Fibroblast of upper back skin (primary cell): Measurements from ENCODE around the gene FOXD4L3.
"Not testable (repeated sequence)": the region's sequence is repeated elsewhere in the genome, so short reads cannot be mapped to it uniquely, and the experiment has no call there.

Source experiments
- DNase-seq: peaks from one replicate; pipeline ENCODE4 v3.0.0-alpha.2; 2013

Gene FOXD4L3

DNA sequence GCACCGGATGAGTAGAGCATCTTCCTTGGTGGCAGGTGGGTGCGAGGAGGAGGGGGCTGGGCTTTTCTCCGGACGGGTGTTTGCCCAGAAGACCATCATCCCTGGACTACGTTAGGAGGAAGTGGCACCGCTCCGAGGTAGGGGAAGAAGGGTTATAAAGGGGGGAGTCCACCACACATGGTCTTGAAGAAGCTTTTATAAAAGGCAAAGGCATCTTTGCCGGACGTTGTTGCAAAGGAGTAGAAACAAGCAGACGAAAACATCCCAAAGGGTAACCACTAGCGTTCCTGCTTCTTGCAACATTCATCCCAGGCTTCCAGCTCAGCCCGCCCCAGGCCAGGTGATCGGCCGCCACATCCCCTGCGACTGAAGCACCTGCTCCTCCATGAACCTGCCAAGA, at the start of gene FOXD4L3:
Gene FOXD4L3, plus strand, starts transcription at position 301 of the 400 bp plus-strand sequence. Its CDS starts 85 bp downstream, at position 386.
- not testable (repeated sequence) for DNase-seq

GRCh38 chr9:68281041-68281440, 21.6 kb upstream of the FOXD4L3 start:
- not testable (repeated sequence) for DNase-seq

GRCh38 chr9:68303771-68304170, 1.1 kb downstream of the FOXD4L3 start:
- not testable (repeated sequence) for DNase-seq

DNA sequence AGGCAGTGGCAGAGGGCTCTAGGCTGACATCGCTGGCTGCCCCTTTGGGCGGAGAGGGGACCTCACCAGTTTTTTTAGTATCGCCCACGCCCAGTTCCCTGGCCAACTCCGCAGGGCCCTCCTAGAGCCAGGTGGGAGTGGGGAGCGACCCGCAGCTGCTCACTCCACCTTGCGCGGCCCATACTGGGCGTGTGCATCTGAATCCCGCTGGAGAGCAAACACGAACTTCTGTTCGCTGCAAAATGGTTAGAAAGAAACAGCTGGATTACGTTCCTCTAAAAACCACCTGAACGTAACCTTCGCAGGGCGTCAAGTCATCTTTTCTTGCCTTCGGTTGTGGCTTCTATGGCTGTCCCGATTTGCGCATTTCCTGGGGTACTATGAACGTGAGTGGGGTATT, 1.5 kb downstream of the FOXD4L3 start:
- not testable (repeated sequence) for DNase-seq

GRCh38 chr9:68304777-68305176, 2.1 kb downstream of the FOXD4L3 start:
- DNase-seq = not testable (repeated sequence)

- DNase-seq = not testable (repeated sequence)
Measured at GRCh38 chr9:68305680-68306285, 3.1 kb downstream of the FOXD4L3 start.

DNA sequence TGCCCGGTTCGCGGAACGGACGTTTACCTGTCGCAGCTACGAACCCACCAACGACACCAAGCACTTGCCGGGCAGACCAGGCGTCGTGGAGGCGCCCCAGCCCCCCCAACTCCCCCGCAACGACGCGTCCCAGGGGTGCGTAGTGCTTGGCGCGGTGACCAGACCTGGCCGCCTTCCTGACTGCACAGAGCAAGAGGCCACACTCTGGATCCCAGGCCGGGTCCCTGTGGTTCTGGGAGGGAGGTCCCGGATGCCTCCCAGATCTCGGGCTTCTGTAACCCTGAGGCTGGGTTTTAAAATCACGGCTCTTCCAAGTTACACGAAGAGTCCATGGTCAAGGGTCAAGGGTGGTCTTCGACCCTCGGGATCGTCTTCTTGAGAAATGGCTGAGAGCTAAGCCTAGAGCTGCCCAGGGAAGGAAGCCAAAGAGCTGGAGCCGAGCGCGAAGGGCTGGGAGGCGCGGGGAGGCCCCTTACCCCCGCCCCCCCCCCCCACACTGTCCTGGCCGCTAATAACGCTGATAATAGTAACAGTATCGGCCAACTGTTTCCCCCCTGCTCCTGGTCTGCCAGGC, 3.8 kb downstream of the FOXD4L3 start:
- DNase-seq = not testable (repeated sequence)

GRCh38 chr9:68307127-68307526, 4.5 kb downstream of the FOXD4L3 start:
- not testable (repeated sequence) for DNase-seq

DNA sequence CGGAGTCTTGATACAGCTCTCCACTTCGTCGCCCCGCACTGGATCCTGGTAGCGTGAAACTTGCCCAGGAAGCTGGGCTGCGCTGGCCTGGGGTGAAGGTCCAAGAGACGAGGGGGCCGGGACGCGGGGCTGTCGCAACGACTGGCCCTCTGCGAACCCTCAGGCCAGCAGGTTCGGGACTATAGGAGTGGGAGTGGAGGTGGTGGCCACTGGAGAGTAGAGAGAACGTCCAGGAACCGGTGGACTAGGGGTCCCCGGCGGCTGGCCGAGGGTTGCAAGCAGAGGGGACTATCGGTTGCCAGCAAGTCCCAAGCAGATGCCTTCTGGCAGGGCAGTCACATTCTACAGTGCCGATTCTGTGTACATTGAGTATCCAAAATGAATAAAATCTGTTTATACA, 5.0 kb downstream of the FOXD4L3 start:
- DNase-seq = not testable (repeated sequence)

DNA sequence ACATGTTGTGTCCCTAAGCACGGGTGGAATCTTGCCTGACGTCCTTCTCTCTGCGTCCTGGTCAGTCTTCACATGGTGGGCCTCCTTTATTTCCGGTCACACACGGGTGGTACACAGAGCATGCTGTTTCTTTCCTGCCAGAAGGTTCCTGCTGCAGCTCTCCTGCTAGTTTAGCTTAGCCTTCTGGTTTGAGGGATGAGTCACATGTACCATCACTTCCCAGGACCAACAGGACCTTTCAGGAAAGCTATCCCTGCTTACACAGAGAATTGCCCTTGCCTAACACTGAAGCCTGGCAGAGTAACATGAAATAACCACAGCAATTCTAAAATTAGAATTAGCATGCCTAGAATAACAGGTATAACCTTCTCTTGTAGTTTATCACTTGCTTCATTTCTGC, 8.5 kb downstream of the FOXD4L3 start:
- not testable (repeated sequence) for DNase-seq

- DNase-seq = not testable (repeated sequence)
Measured at GRCh38 chr9:68318209-68318608, 15.5 kb downstream of the FOXD4L3 start.

- DNase-seq = not testable (repeated sequence)
Measured at GRCh38 chr9:68323749-68324148, 21.1 kb downstream of the FOXD4L3 start.

DNA sequence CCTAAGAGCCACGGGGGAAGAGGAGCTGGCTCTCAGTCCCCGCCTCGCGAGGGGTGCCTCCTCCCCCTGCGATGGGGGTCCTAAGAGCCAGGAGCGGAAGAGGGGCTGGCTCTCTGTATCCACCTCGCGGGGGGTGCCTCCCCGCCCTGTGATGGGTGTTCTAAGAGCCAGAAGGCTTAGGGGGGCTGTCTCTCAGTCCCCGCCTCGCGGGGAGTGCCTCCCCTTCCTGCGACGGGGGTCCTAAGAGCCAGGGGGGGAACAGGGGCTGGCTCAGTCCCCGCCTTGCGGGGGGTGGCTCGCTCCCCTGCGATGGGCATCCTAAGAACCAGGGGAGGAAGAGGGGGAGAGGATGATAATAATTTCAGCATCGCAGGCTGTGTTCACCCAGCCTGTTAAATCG, 21.9 kb downstream of the FOXD4L3 start:
- not testable (repeated sequence) for DNase-seq

GRCh38 chr9:68329106-68329505, 26.4 kb downstream of the FOXD4L3 start:
- DNase-seq = not testable (repeated sequence)

DNA sequence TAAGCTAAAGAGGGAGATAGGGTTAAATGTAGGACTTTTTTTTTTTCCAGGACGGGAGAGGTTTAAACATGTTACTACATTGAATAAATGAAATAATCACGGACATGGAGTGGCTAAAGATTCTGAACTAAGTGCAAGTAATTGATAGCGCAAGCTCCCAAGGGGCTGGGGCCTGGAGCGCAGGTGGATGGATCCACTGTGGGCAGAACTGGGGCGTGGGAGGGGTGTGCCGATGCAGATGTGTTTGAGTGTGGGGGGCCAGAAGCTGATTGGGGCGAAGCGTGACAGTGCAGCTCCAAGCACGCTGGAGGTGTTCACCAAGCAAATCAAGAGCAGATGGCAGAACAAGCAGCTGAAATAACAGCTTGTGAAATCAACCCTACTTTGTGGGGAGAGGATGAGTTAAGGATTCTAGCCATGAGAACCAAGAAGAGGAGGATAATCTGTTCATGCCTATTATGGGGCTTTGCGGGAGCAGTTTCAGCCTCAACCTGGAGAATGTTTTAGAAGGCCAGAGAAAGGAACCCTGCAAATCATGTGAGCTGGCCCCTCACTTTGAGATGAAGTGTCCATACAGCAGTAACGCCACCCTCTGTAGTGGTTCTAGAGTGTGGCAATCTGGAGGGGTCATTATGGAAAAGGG, 28.0 kb downstream of the FOXD4L3 start:
- DNase-seq = not testable (repeated sequence)

DNA sequence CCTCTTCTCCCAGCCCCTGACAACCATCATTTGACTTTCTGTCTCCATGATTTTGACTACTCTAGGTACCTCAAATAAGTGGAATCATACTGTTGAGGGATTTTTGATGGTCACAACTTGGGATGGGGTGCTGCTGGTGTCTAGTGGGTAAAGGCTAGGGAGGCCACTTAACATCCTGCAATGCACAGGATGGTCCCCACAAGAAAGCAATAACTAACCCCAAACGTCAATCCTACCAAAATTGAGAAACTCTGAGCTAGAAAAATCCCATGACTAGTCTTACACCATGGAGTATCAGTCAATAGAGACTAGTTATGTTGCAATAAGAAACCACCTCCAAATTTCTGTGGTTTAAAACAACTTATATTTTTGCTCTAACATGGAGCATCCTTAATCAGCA, 29.5 kb downstream of the FOXD4L3 start:
- DNase-seq = not testable (repeated sequence)

GRCh38 chr9:68335935-68336334, 33.3 kb downstream of the FOXD4L3 start:
- not testable (repeated sequence) for DNase-seq

GRCh38 chr9:68336639-68337339, 34.1 kb downstream of the FOXD4L3 start:
- not testable (repeated sequence) for DNase-seq

DNA sequence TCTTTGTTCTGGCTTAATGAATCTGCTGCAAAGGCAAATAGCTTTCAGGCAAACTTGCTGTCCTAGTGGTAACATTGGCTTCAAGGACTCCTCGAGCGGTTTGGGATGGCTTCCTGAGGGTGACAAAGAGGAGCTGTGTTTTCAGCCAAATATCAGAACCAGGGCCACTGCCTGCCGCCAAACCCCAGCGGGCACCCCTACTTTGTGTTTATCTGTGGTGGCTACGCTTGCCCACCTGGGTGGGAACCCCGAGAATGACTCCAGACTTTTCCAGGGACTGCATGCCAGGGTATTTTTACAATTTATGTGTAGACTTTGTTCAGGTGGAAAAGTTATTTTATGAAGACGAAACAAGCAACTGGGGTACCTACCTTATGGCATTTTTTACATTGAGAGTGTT, 35.3 kb downstream of the FOXD4L3 start:
- not testable (repeated sequence) for DNase-seq

DNA sequence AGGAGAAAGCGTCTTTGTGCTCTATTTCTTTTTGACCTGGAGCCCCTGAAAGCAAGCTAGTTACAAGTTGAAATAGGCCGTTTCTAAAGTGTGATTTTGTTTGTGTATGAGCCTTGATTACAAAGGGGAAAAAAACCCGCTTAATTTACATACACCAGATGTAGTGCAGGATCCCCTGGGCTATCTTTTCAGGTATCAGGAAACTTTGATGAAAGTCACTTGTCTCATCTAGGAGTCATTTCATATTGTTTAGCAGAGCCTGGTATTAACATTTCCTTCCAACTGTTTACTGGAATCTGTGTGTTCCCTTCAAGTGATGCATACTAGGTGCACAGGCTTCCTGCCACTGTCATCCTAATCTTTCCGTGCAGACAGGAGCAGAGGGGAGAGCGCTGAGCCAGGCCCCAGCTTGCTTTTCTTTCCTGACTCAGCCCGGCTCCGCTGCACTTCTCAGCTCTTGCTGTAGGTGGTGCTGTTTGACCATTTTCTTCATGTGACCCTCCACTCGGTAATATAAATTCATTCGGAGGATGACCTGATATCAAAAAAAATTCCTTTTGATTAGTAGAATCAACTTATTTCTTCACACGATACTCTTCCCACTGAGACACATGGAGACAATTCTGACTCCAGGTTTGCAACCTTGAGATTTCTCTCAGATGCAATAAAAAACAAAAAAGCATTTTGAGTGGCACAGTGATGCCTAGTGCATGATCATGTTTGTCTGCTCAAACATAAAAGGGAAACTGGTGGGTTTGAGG, 39.8 kb downstream of the FOXD4L3 start:
- DNase-seq = not testable (repeated sequence)

DNA sequence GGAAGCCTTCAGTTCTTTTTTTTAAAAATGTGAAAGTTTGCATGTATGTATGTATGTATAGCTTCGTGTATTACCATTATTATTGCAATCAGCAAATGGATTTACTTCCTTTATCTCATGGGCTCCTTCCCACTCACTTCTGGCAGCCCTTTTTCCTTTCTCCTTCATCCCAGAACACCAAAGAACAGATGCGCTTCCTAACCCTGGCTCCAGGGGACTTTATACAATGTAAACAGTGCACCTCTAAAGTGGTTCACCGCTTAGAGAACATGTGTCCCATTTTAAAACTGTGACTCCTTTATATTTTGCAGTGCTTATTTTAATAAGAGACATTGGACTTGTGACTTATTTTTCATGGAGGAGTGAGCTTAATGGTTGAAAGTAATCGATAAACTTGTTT, 40.6 kb downstream of the FOXD4L3 start:
- not testable (repeated sequence) for DNase-seq

GRCh38 chr9:68343992-68344391, 41.3 kb downstream of the FOXD4L3 start:
- not testable (repeated sequence) for DNase-seq

GRCh38 chr9:68351689-68352088, 49.0 kb downstream of the FOXD4L3 start:
- not testable (repeated sequence) for DNase-seq
